NCI-H345 treated with DMSO at 0.1 percent for 48 hours (cell line): ENCODE data around the gene ZC3H4.
"Not testable (repeated sequence)": the region's sequence is repeated elsewhere in the genome, so short reads cannot be mapped to it uniquely, and the experiment has no call there.

Experiments used
- DNase-seq: peaks from one replicate; lab custom pipeline; 2025; ENCODE audit not compliant: unreplicated experiment; lab: John Stamatoyannopoulos, UW

Gene ZC3H4

GRCh38 chr19:47109177-47109540 is 4.4 kb downstream of the ZC3H4 start:
- no peak for DNase-seq

DNA sequence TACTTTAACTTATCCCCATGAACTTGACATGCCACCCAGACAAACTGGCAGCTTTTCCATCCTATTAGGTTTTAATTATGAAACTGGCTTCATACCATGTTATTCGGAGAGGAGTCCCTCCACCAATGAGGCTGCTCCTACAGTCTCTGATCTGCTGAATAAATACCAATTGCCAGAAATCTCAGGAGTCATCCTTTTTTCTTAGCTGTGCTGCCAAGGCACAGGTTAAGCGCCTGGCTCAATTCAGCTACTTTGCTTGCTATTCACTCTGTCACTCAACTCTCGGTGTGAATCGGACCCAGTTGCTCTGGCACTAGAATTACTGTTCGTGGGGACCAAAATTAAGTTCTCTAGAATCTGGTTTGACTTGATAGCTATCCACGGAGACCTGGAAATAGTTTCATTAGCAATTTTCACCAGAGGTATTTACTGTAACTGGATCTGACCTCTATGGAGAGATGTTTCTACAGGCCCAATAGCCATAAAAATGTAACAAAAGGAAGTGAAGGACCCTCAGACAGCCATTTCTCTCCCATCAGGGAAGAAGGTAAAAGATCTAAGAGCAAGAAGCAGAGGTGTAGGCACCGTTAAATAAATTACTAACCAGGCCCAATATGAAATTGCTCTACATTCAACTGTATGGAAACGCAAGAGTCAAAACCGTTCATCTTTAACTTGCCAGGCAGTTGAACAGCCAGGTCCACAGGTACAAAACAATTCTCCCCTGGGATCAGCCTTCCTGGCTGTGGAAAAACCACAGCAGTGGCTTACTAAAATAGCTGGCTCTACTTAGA is 5.4 kb downstream of the ZC3H4 start:
- no peak for DNase-seq

DNA sequence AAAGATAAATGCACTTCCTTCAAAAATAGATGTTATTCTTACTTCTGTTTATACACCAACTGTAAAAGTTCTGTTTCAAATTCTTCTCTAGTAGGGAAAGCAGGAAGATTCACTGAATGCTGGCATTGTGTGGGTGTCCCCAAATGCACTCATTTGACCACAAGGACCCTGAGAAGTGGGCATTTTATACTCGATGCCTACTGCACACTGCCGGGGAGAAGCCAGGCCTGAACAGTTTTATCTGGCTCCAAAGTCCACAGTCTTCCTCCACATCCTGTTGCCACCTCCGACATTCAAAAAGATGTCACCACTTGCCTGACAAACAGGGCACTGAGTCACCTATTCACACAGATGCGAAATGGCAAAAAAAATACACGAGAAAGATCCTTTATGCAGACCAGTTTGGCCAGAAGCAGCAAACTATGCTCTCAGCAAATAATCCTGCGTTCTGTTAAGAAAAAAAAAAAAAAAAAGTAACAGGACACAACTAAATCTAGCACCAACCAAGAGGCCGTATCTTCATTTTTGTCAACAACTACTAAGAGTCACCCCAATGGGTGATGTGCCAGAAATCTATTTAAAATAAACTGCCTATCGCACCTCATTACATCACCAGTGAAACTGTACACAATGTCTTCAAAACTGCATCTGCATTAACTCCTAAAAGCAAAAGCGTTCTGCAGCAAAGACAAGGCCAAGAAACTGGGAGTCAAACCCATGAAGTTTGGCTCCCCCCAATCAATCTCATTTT is 6.2 kb downstream of the ZC3H4 start:
- no peak for DNase-seq

GRCh38 chr19:47106821-47107201 is 6.8 kb downstream of the ZC3H4 start:
- no peak for DNase-seq

- no peak for DNase-seq
These were observed 7.7 kb downstream of the ZC3H4 start for GRCh38 chr19:47105874-47106273.

DNA sequence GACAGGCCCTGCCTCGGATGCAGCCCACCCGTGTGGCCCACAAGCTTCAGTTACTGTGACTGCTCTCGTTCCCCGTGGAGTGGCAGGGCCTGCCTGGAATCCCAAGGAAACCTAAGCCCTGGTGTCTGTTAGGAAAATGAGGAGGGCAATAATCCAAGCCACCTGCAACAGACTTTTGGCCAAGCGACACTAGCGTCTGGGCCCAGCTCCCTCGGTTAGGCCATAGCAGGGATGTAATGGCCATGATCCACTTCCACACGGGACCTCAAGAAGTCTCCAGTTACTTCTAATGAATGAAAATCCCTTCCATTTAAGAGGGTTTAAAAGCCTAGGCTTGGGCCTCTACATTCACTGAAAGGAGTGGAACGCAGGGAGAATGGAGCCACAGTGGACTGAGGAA is 8.9 kb downstream of the ZC3H4 start:
- DNase-seq = no peak

GRCh38 chr19:47102346-47103060 is 11.1 kb downstream of the ZC3H4 start:
- no peak for DNase-seq

GRCh38 chr19:47101116-47101515 is 12.5 kb downstream of the ZC3H4 start:
- DNase-seq = not testable (repeated sequence)

- DNase-seq = no peak
These were observed 13.3 kb downstream of the ZC3H4 start for GRCh38 chr19:47100290-47100689.

- no peak for DNase-seq
These were observed 14.0 kb downstream of the ZC3H4 start for GRCh38 chr19:47099576-47100050.

GRCh38 chr19:47098608-47099007 is 15.0 kb downstream of the ZC3H4 start:
- DNase-seq = no peak

DNA sequence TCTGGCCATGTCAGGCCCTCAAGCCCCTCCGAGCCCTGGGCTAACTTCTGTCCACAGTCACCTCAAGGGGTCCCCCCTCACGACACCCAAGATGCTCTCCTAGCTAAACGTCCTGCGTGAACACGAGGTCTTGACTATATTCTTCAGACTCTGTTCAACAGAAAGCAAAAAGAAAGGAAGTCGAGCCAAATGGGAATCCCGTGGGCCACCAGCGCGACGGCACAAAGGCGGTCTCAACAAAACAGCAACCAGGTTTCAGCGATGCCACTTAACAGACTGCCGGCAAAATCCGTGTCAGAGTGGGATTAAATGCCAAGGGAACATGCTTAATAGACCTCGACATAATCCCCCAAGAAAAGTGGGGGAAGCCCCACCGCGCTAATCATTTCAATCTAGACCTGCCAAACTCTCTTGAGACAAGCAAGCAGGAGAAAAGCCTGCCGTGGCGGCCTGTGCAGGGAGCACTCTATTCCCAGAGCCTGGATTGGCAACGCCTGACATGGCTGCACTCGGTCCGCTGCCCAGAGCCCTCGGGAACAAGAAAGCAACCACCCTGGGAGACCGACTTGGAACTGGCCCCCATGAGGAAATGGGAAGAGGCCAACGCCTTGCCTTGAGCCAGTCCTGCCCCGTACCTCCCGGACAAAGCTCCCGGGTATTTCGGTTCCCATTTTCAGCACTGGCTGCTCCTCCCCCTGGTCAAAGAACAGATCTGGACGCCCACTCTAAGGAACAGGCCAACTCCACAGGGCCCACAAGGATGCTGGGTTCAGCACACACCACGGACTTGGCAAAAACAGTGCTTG is 16.0 kb downstream of the ZC3H4 start:
- no peak for DNase-seq

DNA sequence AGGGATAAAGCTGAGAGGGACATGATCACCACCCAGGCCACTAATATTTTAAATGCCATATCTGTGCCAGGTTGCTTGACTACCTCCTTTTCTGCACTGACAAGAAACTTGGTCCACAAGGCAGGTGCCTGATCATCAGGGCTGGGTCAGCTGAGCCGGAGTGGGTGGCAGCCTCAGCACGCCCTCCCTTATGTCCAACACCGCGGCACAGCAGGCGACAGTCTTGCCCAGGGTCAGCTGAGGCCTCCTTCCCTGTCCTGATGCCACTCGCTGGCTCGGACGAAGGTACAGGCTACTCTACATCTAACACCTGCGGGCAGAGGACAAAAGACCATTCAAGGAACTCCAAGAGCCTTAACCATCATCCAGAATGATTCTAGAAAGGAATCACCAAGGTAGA is 16.9 kb downstream of the ZC3H4 start:
- no peak for DNase-seq

- DNase-seq = no peak
These were observed 17.4 kb downstream of the ZC3H4 start for GRCh38 chr19:47096100-47096704.

DNA sequence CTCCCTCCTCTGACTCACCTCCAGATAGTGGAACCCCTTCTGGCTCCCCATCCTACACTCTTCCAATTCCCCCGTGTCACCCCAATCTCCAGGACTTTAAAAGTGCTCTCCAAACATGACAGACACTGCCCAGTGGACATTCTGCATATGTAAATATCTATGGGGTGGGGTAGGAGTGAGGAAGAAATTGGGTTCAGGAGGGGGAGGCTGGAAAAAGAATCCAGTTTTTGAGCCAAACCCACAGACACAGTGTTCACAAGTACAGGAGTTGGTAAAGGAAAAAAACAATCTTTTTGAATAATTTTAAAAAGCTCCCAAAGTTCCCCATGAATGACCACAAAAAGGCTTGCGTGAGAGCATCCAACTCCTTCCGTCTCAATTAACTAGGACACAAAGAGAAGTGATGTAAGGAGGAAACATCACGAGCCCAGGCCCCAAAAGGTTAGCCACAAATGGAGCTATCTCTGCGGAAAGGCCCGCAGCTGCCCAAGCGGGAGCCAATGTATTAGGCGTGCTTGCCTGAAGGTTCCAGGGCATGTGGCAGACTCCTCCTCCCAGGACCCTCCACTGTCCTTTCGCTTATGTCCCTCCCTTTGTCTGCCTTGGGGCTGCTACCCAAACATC is 18.0 kb downstream of the ZC3H4 start:
- DNase-seq = no peak

DNA sequence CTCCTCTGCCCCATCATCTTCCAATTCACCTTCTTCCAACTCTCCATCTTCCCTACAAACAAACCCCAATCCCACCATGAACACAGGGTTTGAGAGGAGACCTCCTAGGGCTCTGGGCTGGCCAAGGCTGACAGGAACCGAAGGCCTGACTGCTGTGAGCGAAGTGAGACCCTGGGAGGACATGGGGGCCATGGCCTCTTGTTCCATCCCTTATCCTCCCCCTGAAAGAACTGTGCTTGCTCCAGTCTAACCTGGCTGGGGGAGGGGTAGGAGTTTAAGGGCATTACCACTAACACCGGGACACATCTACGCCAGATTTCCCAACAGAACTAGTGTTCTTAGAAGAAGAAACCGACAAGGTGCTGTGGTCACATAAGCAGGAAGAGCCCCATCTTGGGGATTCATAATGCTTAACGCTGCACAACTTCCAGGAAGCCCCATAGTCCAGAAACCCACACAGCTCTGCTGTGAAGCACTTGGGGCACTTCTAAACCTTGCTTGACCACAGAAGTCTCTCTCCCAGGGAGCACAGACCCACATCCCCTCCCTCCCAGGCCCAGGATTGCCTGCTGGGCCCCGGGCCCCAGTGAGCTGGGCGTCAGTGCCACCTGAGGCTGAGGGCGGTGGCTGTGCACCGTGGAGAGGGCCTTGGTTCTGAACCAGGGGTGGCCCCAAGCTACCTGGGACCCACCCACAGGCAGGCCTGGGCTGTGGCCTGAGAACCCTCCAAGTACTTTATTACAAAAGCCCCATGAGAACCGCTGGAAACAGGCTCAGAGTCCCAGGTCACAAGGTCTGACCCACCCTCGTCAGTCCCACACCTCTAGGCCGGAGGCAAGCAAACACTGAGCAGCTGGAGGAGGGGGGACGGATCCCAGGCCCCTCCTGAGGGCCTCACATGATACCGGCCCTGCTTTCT is 18.8 kb downstream of the ZC3H4 start:
- no peak for DNase-seq

DNA sequence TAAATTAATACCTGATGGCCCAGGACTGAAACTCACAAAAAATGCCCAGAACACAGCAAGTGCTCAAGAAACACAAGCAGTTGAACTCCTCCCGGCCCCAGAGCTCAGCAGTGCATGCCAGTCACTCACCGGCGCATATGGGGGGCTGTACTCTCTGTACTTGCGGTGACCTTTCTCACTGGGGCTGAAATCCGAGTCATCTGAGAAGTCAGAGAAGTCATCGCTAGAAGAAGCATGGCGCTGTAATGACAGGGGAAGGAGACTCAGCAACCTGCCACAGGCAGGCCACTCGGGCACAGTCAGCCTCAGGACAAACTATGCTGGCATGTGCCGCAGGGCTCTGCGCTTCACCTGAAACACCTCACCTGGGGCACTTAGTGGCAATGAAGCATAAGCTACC is 19.7 kb downstream of the ZC3H4 start:
- DNase-seq = no peak

DNA sequence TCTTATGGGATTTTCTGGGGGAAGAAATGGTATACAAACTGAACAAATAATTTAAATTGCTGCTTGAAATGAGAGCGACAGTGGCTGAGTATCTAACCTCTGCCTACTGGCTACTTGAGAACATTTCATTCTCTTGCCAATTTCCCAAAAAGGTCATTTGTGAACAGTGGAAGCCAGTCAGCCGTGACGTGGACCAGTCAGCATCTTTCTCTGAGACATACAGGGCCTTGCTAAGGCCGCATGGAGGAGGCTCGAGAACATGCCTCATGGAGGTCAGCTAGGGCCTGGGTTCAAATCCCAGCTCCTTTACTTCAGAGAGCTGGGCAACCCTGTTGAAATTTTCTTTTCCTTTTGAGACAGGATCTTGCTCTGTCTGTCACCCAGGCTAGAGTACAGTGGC is 20.3 kb downstream of the ZC3H4 start:
- DNase-seq = no peak

DNA sequence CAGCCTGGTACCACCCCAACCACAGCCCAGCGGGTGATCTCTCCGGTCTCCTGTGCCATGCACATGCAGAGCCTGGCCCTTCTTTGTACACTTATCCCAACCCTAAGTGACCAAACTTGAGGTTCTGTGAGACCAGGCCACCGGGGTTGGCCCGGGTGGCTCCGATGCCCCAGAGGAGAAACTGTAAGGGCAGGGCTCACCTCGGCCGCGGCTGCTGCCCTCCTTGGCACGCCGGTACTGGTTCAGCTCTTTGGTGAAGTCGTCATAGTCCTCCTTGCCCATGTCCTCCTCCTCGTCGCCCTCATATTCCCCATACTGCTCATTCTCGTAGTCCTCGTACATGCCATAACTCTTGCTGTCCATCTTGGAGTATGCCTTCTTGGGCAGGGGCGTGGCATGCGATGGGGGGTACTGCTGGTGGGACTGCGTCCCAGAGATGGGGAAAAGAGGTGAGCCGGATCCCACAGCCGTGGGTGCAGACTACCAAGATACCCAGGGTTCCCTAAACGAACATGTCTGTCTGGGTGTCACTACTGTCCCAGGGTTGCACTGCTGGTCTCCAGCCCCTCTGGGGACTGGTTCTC is 23.7 kb downstream of the ZC3H4 start:
- no peak for DNase-seq
